Skeletal muscle satellite cell (primary cell): Measurements from ENCODE around the gene UQCRH.
"Not testable (repeated sequence)": the region's sequence is repeated elsewhere in the genome, so short reads cannot be mapped to it uniquely, and the experiment has no call there.

Experiments
- H3K27me3 ChIP-seq: 2 replicates; pipeline ENCODE4 v1.7.0; 2013; ENCODE audit warnings: low read length; ENCODE audit not compliant: control insufficient read depth, insufficient read depth
- H3K36me3 ChIP-seq: 2 replicates; pipeline ENCODE4 v1.7.0; 2013; ENCODE audit warnings: mild to moderate bottlenecking, control low read depth, low read length; ENCODE audit not compliant: insufficient read depth
- H3K4me1 ChIP-seq: 2 replicates; pipeline ENCODE4 v1.7.0; 2013; ENCODE audit warnings: low read length; ENCODE audit not compliant: control insufficient read depth, insufficient read depth
- H3K4me2 ChIP-seq: 2 replicates; pipeline ENCODE4 v1.7.0; 2013; ENCODE audit warnings: mild to moderate bottlenecking, low read length
- H3K4me3 ChIP-seq: 2 replicates; pipeline ENCODE4 v1.7.0; 2013; ENCODE audit warnings: low read length
- H3K9ac ChIP-seq: 2 replicates; pipeline ENCODE4 v1.7.0; 2013; ENCODE audit warnings: mild to moderate bottlenecking, low read depth, low read length, moderate library complexity
- H3K9me3 ChIP-seq: replicated peaks from 2 replicates; pipeline ENCODE4 v1.7.0; 2013; ENCODE audit warnings: mild to moderate bottlenecking, control low read depth, low read length

Gene UQCRH

DNA sequence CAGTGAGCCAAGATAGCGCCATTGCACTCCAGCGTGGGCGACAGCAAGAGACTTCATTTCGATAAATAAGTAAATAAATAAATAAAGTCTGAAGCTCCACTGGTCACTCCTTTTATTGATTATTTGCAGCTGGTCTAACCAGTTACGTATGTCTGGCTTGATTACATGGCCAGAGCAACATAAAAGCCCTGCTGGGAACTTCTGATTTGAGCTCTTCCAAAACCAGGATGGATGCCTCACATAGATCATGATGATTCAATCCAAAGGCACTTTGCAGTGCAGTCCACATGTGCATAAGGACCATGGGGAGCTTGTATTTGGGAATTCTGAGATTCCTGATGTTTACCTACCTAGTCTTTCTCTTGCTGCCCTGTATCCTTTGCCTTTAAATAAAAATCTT, 61.1 kb downstream of the UQCRH start:
- Histone ChIP-seq H3K4me2 (no peak overlapping the region), H3K27me3 (no peaks in the 10 kb centered on the region), H3K4me1 (no peaks in the 10 kb centered on the region), H3K9ac (no peak overlapping the region), H3K36me3 (peaks cover 52% of the 10 kb centered on the region), H3K9me3 (no peaks in the 10 kb centered on the region), H3K4me3 (no peak overlapping the region)

DNA sequence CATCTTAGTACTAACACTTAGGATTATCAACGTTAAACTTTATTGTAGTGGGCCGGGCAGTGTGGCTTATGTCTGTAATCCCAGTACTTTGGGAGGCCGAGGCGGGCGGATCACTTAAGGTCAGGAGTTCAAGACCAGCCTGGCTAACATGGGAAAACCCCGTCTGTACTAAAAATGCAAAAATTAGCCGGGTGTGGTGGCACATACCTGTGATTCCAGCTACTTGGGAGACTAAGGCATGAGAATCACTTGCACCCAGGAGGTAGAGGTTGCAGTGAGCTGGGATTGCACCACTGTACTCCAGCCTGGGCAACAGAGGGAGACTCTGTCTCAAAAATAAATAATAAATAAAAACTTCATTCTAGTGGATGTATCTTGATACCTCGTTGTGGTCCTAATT, 62.3 kb downstream of the UQCRH start:
- H3K4me2 ChIP-seq, H3K9me3 ChIP-seq, H3K9ac ChIP-seq, H3K4me1 ChIP-seq, H3K27me3 ChIP-seq, H3K4me3 ChIP-seq: not testable (repeated sequence)
- H3K36me3 ChIP-seq, result peaks cover 46% of the 10 kb centered on the region
